Superior temporal gyrus (tissue), 1 donor: ENCODE results near the gene CCP110.

Source experiments
- DNase-seq: peaks from one replicate; pipeline ENCODE4 v3.0.0-alpha.2; 2016; ENCODE audit errors: extremely low spot score

CCP110 gene

GRCh38 chr16:19601083-19601976, 77.6 kb downstream of the CCP110 start:
- DNase-seq: peak; percentile 95
